ENCODE data around the gene LRRN3.

DNA sequence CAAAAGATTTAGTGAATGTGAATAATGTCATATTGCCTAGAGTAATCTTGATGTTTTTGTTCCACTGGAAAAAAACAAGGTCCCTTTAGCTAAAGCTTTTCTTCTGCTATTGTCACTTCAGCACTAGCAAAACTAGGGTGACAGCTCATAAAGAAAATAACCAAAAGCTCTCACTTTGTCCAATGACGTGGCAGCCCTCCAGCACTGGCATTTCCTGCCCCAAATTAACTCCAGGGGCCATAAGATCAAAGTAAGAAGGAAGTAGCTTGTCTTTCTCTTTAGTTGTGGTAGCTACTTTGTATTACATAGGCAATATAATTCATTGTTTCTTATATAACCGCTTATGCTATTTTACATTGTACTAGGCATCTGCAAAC lies 47.3 kb downstream of the LRRN3 start:
- no peak for TF ChIP-seq EZH2 (IDR thresholded peaks at IDR 0.05)
- TF ChIP-seq POLR2AphosphoS5 (IDR thresholded peaks at IDR 0.05; ENCODE audit: borderline replicate concordance, low read depth, low read length): no peak; the same call in 1 of the 2 replicates
- no peak for TF ChIP-seq FOXP2 (optimal IDR thresholded peaks at IDR 0.05; ENCODE audit: control extremely low read depth, extremely low read length, insufficient read depth)
